Measurements from ENCODE around the gene CROCC2. TPM values are rescaled to one million over a fixed set of nuclear protein-coding genes. Genes with fewer than 3 reads are reported as not detected.

Gene CROCC2
- total and polyA plus RNA-seq, 2 of the 13 experiments (the other 11 are each of a cell fraction or from before 2014, with no cell fraction given), result not detected

- Histone ChIP-seq H4K20me1 (ENCODE audit: insufficient read depth, low read length) (no peaks in the 10 kb centered on the region), H3K27ac (ENCODE audit: extremely low read length, insufficient read depth, low read length) (no peak overlapping the region), H3K79me2 (ENCODE audit: insufficient read depth, low read length) (no peaks in the 10 kb centered on the region), H3K4me2 (ENCODE audit: low read depth, low read length) (no peak overlapping the region), H3K4me1 (ENCODE audit: insufficient read depth, low read length) (no peaks in the 10 kb centered on the region), H3K36me3 (replicated peaks in 1 of 2; ENCODE audit: control insufficient read depth in 1 of 2, insufficient read depth in 2 of 2, low read length in 2 of 2) (no peaks in the 10 kb centered on the region), H3K27me3 (ENCODE audit: control insufficient read depth in 1 of 2, insufficient read depth in 2 of 2, low read length in 2 of 2) (peaks cover 13 to 60% of the 10 kb centered on the region in 2 experiments; a peak in 4 of 5 replicates), H3K9me3 (ENCODE audit: low read length) (no peaks in the 10 kb centered on the region; the same call in 1 of the 2 replicates), H3K4me3 (replicated peaks in 1 of 3; ENCODE audit: insufficient read depth in 1 of 3, low read depth in 2 of 3, low read length in 3 of 3) (no peak overlapping the region), H3K9ac (ENCODE audit: insufficient read depth, low read depth, low read length) (no peak overlapping the region), H2AFZ (ENCODE audit: low read length) (no peak overlapping the region)
- ATAC-seq, result no peak
- ChIA-PET CTCF (ENCODE audit: low intra/inter-chr PET ratio, low total read pairs) (no interaction called here), POLR2A (no interaction called here)
- TF ChIP-seq ZNF547 (CRISPR knock-in tag; IDR thresholded peaks at IDR 0.05), result no peak
- TF ChIP-seq DR1 (CRISPR knock-in tag; IDR thresholded peaks at IDR 0.05), result no peak
- TF ChIP-seq ZBTB25 (CRISPR knock-in tag; IDR thresholded peaks at IDR 0.05), result no peak
- no peak for TF ChIP-seq ZNF550 (CRISPR knock-in tag; IDR thresholded peaks at IDR 0.05; ENCODE audit: borderline replicate concordance)
- TF ChIP-seq, protein P1, sequence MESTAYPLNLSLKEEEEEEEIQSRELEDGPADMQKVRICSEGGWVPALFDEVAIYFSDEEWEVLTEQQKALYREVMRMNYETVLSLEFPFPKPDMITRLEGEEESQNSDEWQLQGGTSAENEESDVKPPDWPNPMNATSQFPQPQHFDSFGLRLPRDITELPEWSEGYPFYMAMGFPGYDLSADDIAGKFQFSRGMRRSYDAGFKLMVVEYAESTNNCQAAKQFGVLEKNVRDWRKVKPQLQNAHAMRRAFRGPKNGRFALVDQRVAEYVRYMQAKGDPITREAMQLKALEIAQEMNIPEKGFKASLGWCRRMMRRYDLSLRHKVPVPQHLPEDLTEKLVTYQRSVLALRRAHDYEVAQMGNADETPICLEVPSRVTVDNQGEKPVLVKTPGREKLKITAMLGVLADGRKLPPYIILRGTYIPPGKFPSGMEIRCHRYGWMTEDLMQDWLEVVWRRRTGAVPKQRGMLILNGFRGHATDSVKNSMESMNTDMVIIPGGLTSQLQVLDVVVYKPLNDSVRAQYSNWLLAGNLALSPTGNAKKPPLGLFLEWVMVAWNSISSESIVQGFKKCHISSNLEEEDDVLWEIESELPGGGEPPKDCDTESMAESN (CRISPR knock-in tag; conservative IDR thresholded peaks at IDR 0.05), result no peak
- TF ChIP-seq THAP11 (CRISPR knock-in tag; IDR thresholded peaks at IDR 0.05), result no peak
- 32% methylated on average over 9 of the region's 9 CpGs for WGBS (ENCODE audit: low lambda C conversion rate)
- no TSS peak for BruUV-seq (replicated peaks)
- in situ Hi-C loops (cut with HindIII; ENCODE audit: extremely low pct_ligation_motif_present, low pct_unique_long_range_greater_than_20kb), result no loop called here
- FAIRE-seq, result no peak
- DNase-seq (ENCODE audit: low spot score), result no peak
- intact Hi-C loops (cut with micrococcal nuclease; ENCODE audit: unreplicated experiment), result no loop called here
These were observed 30.0 kb downstream of the CROCC2 start for GRCh38 chr2:240936106-240936505.

Data from HepG2 (cell line).